Stimulated activated CD8-positive, alpha-beta memory T cell treated with anti-CD3 and anti-CD28 coated beads, Interleukin-7, amount 100 ng/mL, for 1 hour (primary cell): ENCODE results near the gene ANTXR2.
"Not testable (repeated sequence)": the region's sequence is repeated elsewhere in the genome, so short reads cannot be mapped to it uniquely, and the experiment has no call there.

Experiments
- DNase-seq, 2 donors: peaks; one replicate each; pipeline ENCODE4 v3.0.0-alpha.2; 2020; ENCODE audit warnings: low read depth in 2 of 2

ANTXR2 gene

DNA sequence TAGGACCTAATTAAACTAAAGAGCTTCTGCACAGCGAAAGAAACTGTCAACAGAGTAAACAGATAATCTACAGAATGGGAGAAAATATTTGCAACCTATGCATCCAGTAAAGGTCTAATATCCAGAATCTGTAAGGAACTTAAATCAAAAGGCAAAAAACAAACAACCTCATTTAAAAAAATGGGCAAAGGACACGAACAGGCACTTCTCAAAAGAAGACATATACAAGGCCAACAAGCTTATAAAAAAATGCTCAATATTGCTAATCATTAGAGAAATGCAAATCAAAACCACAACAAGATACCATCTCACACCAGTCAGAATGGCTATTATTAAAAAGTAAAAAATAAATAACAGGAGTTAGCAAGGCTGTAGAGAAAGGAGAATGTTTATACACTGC, 81.9 kb downstream of the ANTXR2 start:
- DNase-seq, result not testable (repeated sequence)

DNA sequence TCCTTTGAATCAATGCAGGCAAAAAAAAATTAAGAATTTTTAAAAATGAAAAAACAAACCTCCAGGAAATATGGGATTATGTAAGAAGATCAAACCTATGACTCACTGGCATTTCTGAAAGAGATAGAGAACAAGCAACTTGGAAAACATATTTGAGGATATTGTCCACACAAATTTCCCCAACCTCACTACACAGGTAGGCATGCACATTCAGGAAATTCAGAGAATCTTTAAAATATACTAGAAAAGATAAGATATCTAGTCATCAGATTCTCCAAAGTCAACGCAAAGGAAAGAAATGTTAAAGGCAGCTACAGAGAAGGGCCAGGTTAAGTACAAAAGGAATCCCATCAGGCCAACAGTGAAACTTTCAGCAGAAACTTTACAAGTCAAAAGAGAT, 85.6 kb downstream of the ANTXR2 start:
- DNase-seq, result no peak

DNA sequence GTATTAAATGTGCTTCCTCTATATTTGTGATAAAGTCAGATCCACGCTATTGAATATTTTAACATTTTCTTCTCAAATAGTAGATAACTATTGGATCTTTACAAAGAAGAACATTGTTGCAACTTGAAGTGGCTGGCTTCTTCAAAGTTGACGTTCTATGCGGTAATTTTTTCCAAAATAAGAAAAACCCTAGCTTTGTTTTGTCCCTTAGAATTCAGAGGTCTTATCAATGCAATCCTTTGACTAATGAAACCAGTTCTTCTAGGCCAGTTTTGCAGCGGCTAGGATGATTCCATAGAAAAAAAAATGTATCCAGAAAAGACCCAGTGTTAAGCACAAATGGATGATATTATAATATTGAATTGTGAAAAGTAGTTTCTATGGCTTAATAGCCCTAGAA, 89.6 kb downstream of the ANTXR2 start:
- DNase-seq, result no peak

DNA sequence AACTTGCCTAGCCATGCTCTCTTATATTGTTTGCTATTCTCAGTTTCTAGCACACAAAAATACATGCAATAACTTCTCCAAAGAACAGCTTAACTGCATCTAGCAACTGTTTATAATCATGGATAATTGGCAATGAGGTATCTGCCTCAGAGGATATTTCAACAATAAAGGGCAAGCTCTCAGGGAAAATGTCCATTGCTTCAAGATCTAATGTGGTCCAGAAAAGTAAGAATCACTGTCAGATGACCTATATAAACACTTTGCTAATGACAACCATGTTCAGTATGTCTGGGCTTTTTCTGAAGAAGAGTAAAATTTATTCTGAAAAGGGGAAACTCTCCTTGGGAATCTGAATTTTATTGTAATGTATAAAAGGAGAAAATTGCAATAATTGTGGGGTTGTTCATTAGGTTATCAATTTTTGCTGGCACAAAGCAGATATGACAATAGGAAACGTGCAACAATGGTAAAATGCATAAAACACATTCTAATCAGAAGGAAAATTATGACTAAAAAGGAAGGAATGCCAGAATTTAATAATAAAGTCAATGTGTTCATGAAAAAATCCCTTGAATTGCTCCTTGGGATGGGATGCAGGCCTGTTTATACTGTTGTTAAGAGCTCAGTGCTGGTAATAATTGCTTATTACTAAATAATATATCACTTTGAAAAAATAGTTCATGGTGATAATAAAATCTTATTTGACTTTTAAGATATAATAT, 90.3 kb downstream of the ANTXR2 start:
- no peak for DNase-seq

DNA sequence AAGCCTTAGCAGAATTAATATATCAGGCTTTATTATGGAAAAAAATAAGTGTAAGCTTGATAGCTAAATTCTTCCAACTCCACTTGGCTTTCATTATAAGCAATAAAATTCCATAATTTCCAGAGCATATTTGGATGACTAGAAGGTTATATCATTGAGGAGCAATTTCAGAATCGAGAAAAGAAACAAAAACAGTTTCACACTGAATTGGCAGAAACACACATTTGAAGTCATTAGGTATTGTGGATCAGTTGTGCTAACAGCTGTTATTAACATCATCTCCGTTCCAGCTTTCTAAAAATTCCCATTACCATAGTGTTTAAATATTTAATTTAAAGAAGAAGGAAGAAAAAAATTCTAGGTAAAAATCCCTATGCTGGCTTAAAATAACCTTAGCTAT, 92.6 kb downstream of the ANTXR2 start:
- DNase-seq, result no peak

DNA sequence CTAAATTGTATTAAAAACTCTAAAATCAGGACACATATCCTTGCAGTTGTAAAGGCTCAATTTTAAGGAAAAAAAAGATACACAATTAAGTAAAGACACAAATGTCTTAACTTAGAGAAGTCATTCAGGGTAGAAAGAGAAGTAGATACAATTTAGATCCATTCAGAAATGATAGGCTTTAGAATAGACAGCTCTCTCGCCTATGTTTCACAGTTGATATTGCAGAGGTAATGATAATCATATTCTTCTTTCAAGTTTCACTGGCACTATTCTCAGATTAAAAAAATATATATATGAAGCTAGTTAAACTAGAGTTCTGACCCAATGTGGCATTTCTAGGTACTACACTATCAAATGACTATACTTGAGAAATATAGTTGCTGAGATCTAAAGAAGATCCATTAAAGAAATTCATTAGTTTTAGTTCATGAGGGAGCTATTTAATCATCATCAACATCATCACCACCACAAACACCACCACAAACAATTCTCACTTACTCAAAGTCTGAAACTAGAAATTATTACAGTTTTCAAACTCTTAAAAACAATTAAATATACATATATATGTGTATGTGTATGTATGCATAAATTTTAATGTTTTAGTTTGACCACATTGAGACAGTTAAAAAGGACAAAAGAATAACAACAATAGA, 93.1 kb downstream of the ANTXR2 start:
- DNase-seq, result no peak

DNA sequence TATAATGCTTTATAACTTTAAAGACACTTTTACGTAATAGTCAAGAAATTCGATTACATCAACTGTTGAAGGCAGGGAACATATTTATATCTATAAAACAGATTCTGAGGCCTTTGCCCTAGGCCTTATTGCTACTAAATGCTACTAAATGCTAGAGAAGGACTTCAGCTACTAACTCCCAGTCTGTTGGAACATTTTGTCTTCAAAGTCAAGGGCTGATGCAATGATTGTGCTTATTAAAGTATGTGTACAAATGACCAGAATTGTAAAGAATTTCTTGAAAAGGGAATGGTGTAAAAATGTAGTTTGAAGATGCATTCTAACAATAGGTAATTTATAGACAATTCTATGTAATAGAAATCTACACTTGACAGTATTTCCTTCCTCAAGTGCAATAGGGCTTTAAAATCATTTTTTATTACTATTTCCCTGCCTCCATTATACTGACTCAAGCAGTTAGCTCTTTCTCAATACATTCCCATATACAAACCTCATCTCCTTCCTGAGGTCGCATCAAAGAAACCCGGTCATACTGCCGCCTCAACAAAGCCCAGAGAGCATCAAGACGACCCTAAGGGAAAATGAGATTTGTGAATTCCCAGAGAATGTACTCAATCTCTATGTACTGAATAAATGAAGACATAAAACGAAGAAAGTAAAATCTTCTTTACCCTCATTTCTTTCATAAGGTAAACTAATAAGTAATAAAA, 95.7 kb downstream of the ANTXR2 start:
- no peak for DNase-seq

DNA sequence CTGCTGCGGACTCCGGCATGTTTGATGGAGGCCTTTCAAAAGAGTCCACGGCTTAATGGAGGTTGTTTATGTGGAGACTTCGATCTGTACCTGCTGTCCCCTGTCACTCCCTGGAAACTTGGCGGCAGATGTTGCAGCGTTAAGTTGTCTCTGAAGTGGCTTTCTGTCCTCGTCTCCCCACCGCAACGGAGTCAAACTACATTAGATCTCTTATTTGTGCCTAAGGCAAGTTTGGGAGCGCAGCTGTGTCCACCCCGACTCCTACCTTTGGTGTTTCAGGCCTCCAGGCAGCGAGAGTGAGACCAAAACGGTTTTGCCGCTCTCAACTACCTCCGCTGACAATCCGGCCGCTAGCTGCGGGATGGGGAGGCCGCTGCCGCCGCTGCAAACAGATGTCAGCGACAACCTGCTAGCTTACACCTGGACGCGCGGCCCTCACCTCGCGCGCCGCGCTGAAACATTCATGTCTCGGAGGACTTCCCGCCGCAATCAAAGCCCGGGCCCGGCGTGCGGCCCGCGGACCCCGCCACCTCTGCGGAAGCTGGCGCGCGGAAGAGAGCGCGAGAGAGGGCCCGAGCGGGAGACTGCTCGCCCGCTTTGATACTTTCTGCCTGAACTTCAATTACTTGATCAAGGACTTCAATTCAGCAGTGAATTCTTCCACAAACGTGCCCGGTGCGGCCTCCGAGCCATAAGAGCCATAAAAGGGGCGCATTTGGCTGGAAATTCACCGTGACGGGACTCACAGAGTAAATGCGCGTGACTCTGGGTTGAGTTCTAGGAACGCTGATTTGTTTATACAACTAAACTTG, 108.4 kb downstream of the ANTXR2 start:
- no peak for DNase-seq

DNA sequence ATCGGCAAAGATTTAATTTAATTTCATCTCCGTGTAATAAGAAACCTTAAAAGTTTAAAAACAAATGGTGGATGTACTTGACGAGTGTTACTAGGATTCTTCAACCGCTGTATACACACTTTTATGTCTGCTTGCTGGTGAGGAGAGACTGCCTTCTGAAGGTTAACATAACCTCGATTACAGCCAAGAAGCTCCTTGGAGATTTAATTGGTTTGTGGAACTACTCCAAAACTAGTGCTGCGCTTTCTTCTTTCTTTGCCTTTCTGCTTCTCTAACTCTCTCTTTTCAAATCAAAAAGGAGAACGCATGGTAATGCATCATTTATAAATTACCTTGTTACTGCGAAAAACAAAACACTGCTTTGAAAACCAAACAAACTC, 109.0 kb downstream of the ANTXR2 start:
- no peak for DNase-seq

DNA sequence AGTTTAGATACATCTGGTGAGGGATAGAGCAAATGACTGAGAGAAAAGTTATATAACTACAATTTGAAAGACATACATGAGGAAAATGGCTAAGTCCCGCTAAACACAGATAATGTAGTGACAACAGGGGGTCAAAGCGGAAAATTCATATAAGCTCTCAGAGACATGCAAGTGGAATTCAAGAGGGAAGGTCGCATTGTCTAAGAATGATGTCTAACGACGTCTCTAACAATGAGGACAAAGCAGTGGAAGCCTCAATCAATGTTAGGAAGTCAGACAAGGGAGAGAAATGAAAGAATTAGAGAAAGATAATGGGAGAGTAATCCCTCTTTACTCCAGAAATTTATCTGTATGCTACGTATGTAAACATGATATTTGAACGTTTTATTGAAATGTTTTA, 113.4 kb downstream of the ANTXR2 start:
- no peak for DNase-seq

DNA sequence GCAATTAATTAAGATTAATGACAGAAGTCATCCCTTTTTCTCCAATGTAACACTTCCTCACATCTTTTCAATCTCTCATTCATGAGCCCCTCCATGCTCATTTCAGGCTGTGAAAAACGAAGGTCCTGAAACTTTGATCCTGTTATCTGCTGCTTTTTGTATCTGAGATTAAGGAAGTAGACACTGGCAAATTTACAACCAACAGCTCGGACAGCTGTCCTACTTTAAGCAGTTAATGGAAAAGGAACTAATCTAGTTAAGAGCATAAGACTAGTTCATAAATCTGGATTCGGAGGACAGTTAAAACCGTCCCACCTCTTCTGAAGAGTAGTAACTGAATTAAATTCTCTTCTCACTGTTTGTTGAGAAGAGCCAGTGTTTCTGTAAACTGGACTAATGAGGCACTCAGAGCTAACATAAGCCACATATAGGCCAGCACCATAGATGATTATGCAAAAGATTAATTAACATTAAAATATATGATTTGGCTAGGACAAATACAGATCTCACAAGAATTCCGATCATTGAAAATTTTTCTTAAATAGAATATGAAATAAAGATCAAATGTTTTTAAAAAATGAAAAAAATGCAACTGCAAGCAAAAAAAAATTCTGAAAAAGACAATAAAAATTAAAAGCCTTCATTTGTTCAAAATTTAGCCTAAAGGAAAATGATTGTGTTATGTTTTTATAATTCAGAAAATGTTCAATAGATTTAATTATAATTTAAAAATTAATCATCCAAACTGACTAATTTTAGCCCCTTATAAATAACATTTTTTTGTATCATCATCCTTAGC, 114.4 kb downstream of the ANTXR2 start:
- no peak for DNase-seq

DNA sequence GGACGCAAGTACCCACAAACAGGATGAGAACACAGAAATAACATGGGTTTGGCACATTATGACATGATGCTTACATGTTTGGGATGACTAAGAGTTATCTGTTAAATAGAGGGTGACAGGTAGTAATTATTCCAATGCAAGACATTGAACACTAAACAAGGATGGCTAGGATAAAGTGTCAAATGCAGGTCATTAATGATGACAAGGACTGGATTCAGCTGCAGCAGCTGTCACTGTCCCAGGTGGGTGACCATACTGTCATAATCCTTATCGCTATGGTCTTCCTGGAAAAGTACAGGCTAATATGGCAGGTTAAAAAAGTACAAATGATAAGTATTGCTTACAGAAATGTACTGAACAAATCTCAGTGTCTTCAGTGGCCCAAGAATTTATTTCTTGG, 123.9 kb downstream of the ANTXR2 start:
- DNase-seq, result no peak

DNA sequence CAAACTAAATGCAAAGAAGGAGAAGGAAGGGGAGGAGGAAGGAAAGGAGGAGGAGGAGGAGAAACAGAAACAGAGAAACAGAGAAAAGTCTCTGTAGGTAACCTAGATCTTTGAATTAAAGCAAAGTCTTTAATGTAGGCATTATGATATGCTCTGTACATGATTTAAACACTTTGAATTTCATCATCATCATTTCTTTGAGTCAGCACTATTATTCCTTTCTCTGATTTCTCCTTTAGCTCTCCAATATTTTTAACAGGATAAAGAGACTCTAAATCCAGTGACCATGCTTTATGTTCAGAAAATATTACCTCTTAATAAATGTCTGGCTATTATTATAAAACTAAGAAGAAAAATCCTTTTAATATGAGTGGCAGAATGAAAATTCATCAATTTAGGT, 124.3 kb downstream of the ANTXR2 start:
- DNase-seq, result no peak

DNA sequence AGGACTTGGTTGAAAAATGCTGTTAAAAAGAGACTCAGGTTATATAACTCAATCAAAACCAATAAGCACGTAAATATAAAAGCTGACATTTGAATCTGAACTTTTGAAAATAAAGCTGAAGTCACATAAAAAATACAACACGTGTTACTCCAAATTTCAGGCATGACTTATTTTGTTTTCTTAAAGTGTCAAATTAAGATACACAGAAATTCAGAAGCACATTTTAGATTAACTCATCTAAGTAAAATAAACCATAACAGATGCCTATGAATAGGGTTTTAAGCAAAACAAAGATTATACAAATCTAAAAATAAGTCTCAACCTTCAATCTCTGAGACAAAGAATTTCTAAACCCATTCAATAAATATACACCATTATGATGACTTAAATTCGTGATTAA, 124.8 kb downstream of the ANTXR2 start:
- DNase-seq, result no peak

DNA sequence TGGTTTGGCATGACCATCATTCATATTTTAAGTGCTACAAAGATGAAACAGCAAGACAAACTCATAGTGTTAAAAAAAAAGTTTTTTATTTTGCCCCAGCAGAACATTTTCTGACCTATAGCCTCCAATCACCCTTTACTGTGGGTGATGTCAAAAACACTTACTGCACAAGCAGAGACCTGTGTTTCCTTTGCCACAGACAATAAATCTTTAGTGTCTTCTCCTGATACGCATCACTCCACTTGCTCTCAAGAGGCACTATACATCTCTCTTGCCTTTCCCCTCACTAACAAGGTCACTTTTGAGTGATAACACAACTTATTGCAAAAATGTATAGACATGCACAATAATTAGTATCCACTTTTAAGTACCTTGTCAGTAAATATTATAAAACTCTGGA, 125.6 kb downstream of the ANTXR2 start:
- DNase-seq, result no peak

DNA sequence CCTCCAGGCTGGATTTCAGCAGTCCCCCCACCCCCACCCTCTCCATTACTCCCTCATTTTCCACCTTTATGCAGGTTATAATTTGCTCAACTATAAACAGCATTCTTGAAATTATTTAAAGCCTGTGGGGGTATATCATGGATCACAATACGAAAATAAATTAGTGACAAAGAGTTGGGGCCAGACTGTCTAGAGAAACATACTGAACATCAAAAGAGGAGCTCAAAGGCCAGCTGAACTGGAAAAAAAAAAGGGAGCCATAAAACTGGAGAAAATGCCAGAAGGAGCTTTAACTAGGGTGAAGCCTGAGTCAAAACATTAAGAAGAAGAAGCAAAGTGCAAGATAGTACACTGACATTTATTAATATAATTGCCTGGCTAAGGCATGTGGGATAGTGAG, 137.8 kb downstream of the ANTXR2 start:
- DNase-seq, result no peak

DNA sequence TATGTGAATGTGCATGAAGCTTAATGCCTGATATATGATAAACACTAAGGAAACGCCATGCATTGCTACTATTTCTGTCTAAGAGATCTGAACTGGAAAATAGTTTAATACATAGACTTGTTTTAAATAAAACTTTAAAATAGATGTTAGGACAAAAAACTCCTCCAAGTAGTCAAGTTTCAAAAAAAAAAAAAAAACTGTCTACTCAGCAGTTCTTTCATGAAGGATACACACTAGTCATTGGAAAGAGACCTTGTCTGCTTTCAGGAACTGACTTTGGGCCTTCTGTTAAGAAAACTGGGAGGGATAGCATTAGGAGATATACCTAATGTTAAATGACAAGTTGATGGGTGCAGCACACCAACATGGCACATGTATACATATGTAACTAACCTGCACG, 138.4 kb downstream of the ANTXR2 start:
- no peak for DNase-seq

DNA sequence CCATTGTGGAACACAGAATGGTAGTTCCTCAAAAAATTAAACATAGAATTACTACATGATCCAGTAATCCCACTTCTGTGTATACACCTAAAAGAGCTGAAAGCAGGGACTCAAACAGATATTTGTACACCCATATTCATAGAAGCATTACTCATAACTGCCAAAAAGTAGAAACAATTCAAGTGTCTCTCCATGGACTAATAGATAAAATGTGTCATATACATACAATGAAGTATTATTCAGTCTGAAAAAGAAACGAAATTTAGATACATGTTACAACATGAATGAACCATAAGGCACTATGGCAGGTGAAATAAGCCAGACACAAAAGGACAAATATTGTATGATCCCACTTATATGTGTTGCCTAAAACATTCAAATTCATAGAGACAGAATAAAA, 145.1 kb downstream of the ANTXR2 start:
- DNase-seq, result no peak

DNA sequence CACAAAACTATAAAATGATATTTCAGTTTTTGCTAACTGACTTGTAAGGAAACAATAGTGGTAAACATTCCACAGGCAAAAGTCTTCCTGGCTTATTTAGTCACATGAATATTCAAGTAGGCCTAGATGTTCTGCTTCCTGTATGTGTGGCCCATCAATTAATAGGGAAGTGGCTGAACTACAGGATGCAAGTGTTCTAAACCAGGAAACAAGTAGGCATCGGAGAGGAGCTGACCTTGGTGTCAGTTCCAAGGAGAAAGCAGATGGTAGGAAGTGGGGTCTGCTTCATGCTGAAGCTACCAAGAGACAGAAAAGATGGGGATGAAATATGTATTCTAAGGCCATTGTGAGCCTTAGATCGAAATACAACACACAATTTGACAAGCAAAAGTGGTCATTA, 149.7 kb downstream of the ANTXR2 start:
- no peak for DNase-seq

DNA sequence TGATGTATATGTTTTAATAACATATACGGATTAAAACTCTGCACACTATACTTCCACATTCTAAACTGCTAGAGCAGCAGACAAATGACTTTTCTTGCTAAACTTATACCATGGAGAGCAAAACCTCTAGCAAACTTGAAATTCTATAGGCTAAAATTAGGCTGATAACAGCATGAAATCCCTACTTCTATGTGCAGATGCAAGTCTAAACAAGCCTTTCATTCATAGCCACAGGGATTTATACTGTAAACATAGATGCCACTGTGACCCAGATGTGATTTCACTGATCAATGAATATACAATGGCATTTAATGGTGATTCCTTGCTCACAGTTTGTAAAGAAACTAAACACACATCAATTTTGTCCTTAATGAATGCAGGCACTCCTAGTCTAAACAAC, 151.0 kb downstream of the ANTXR2 start:
- DNase-seq, result no peak

DNA sequence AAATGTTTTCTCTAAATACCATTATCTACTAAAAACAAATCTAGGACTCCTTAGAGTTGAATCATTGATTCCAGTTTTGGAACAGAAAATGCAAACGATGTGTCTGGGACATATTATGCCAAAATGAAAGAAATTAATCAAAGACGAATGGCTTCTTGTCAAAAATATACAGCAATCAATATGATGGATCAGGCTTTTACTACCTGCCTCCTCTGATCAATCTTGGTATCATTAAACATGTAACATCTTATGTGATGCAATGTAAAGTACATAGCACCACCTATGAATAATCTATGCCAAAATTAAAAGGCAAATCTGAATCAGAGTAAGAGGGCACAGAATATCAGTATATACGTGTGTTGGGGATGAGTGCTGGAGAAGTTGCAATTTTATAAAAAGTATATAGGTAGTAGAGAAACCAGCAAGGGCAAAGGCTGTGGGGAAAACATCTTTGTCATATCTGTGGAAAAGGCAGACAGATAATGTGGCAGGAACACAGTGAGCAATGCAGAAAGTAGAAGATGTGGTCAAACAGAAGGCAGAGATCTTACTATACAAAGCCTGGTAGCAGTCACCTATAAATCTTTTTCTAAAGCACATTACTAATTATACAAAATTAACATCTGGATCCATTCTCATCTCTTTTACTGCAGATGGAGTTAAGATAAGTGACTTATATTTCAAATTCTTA, 152.7 kb downstream of the ANTXR2 start:
- DNase-seq, result no peak
